Ishikawa (cell line): ENCODE data around the gene PRPSAP2.

Experiments used
- CEBPB ChIP-seq: IDR thresholded peaks from 2 replicates; pipeline ENCODE4 v1.6.1; 2012
- CREB1 ChIP-seq: IDR thresholded peaks from 2 replicates; pipeline ENCODE4 v1.6.1; 2012; ENCODE audit warnings: low read depth
- EP300 ChIP-seq: IDR thresholded peaks from 2 replicates; pipeline ENCODE4 v1.6.1; 2012; ENCODE audit warnings: borderline replicate concordance
- RAD21 ChIP-seq: IDR thresholded peaks from 2 replicates; pipeline ENCODE4 v1.6.1; 2012; ENCODE audit warnings: low read depth
- TF ChIP-seq, protein P1 (sequence below): IDR thresholded peaks from 2 replicates; pipeline ENCODE4 v1.6.1; 2012
- TF ChIP-seq, protein P2 (sequence below): IDR thresholded peaks from 2 replicates; pipeline ENCODE4 v1.6.1; 2012
- TF ChIP-seq, protein P3 (sequence below): IDR thresholded peaks from 2 replicates; pipeline ENCODE4 v1.6.1; 2012; ENCODE audit warnings: low read depth, mild to moderate bottlenecking

DNA sequence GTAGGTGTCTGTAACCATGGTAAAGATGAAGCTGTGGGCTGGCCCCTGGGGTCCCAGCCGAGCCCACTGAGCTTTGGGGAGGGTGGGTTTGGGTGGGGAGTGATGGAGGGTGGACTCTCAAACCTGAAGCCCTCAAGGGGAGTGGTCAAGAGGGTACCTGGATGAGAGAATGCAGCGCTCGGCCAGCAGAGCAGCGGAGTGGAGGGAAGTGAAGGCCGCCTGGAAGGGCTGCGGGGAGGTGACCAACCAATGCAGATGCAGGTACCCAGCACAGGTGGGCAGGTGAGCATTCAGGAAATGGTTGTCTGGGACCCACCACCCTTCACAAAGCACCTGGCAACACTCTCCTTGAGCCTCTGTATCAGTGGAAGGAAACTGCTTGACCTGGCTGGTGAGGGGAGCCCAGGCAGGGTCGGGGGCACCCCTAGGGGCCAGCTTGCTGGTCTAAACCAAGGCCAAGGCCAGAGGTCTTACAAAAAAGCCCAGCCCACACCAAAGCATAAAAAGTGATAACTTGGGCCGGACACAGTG is 90.6 kb downstream of the PRPSAP2 start:
- TF ChIP-seq EP300 (no peak), CREB1 (no peak), RAD21 (no peak), CEBPB (no peak)
- TF ChIP-seq, protein P1, sequence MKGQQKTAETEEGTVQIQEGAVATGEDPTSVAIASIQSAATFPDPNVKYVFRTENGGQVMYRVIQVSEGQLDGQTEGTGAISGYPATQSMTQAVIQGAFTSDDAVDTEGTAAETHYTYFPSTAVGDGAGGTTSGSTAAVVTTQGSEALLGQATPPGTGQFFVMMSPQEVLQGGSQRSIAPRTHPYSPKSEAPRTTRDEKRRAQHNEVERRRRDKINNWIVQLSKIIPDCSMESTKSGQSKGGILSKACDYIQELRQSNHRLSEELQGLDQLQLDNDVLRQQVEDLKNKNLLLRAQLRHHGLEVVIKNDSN: no peak
- TF ChIP-seq, protein P2, sequence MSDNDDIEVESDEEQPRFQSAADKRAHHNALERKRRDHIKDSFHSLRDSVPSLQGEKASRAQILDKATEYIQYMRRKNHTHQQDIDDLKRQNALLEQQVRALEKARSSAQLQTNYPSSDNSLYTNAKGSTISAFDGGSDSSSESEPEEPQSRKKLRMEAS: no peak
- TF ChIP-seq, protein P3, sequence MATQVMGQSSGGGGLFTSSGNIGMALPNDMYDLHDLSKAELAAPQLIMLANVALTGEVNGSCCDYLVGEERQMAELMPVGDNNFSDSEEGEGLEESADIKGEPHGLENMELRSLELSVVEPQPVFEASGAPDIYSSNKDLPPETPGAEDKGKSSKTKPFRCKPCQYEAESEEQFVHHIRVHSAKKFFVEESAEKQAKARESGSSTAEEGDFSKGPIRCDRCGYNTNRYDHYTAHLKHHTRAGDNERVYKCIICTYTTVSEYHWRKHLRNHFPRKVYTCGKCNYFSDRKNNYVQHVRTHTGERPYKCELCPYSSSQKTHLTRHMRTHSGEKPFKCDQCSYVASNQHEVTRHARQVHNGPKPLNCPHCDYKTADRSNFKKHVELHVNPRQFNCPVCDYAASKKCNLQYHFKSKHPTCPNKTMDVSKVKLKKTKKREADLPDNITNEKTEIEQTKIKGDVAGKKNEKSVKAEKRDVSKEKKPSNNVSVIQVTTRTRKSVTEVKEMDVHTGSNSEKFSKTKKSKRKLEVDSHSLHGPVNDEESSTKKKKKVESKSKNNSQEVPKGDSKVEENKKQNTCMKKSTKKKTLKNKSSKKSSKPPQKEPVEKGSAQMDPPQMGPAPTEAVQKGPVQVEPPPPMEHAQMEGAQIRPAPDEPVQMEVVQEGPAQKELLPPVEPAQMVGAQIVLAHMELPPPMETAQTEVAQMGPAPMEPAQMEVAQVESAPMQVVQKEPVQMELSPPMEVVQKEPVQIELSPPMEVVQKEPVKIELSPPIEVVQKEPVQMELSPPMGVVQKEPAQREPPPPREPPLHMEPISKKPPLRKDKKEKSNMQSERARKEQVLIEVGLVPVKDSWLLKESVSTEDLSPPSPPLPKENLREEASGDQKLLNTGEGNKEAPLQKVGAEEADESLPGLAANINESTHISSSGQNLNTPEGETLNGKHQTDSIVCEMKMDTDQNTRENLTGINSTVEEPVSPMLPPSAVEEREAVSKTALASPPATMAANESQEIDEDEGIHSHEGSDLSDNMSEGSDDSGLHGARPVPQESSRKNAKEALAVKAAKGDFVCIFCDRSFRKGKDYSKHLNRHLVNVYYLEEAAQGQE: no peak
